GM12878 (cell line): ENCODE data around the gene AGBL1. TPM values are rescaled to one million over a fixed set of nuclear protein-coding genes. Genes with fewer than 3 reads are reported as not detected.

Experiments used
- ATAC-seq: fragments of 200-7000 bp; cut with Tn5 transposase; 3 replicates; pipeline ENCODE4 v1.9.1; 2020; ENCODE audit warnings: mild to moderate bottlenecking, moderate library complexity
- BruUV-seq: library from RNA; stranded (reverse); fragments of 400-500 nt; replicated peaks from 2 replicates; lab custom pipeline; 2021; lab: Mats Ljungman, UMichigan
- CTCF ChIA-PET: fragments of 300-600 bp; sonication (Branson Sonifier 250); formaldehyde crosslinking; extraction: SDS; loops from one replicate; lab custom pipeline; 2021; ENCODE audit warnings: inconsistent platforms; lab: Yijun Ruan, JAX
- POLR2A ChIA-PET: fragments of 350-600 bp; formaldehyde crosslinking; extraction: SDS; loops from one replicate; lab custom pipeline; 2021; ENCODE audit warnings: inconsistent platforms; lab: Charles Lee
- RAD21 ChIA-PET: fragments of 300-600 bp; sonication (Branson Sonifier 250); formaldehyde crosslinking; loops from one replicate; lab custom pipeline; 2023; ENCODE audit warnings: antibody characterized with exemption; ENCODE audit not compliant: unreplicated experiment; lab: Charles Lee
- SMC1A ChIA-PET: fragments of 300-600 bp; sonication (Branson Sonifier 250); formaldehyde crosslinking; loops from one replicate; lab custom pipeline; 2023; ENCODE audit not compliant: unreplicated experiment, uncharacterized antibody; lab: Charles Lee
- DNase-seq: peaks from one replicate; pipeline ENCODE4 v3.0.0-alpha.2; 2011; ENCODE audit warnings: low read depth, low spot score
- FAIRE-seq: peaks from 3 replicates; lab custom pipeline; 2011; peaks lifted over from hg19 to GRCh38; lab: Jason Lieb, UNC
- H2AFZ ChIP-seq: 2 replicates; pipeline ENCODE4 v1.6.0; 2011; ENCODE audit warnings: low read depth, low read length, control low read depth; ENCODE audit not compliant: control insufficient read depth
- H3K27ac ChIP-seq: 2 replicates; pipeline ENCODE4 v1.5.1; 2011; ENCODE audit warnings: control low read depth; ENCODE audit not compliant: control insufficient read depth, insufficient read depth
- H3K27me3 ChIP-seq, 2 experiments: replicated peaks in 1 of 2; 2 replicates each; pipeline versions ENCODE4 v1.6.0 to v1.6.1; 2011; ENCODE audit warnings: low read length in 1 of 2; ENCODE audit not compliant: control insufficient read depth in 2 of 2, insufficient read depth in 2 of 2
- H3K36me3 ChIP-seq, 2 experiments: 2 replicates each; pipeline ENCODE4 v1.5.1; 2011; ENCODE audit warnings: low read length in 1 of 2; ENCODE audit not compliant: control insufficient read depth in 2 of 2, insufficient read depth in 2 of 2
- H3K4me1 ChIP-seq: 2 replicates; pipeline ENCODE4 v1.6.1; 2011; ENCODE audit warnings: mild to moderate bottlenecking, low read length, moderate library complexity, mixed read lengths; ENCODE audit not compliant: control insufficient read depth, insufficient read depth
- H3K4me2 ChIP-seq: 2 replicates; pipeline ENCODE4 v1.6.0; 2011; ENCODE audit warnings: control low read depth; ENCODE audit not compliant: control insufficient read depth, insufficient read depth
- H3K4me3 ChIP-seq: fragments of 200-600 bp; sonication (generic); 2 replicates; pipeline ENCODE4 v1.5.1; 2016
- H3K79me2 ChIP-seq: 2 replicates; pipeline ENCODE4 v1.6.0; 2011; ENCODE audit warnings: low read length; ENCODE audit not compliant: control insufficient read depth, insufficient read depth
- H3K9ac ChIP-seq: 2 replicates; pipeline ENCODE4 v1.8.0; 2011; ENCODE audit warnings: low read length, control low read depth, mixed read lengths; ENCODE audit not compliant: control insufficient read depth, insufficient read depth
- H3K9me3 ChIP-seq: replicated peaks from 3 replicates; pipeline ENCODE4 v1.5.1; 2011; ENCODE audit warnings: mild to moderate bottlenecking, low read length; ENCODE audit not compliant: control insufficient read depth, insufficient read depth
- H4K20me1 ChIP-seq: 2 replicates; pipeline ENCODE4 v1.6.0; 2011; ENCODE audit not compliant: control insufficient read depth, insufficient read depth
- BCL11A ChIP-seq: IDR thresholded peaks from 2 replicates; pipeline ENCODE4 v1.6.1; 2011; ENCODE audit warnings: low read depth, low read length
- CUX1 ChIP-seq: IDR thresholded peaks from 2 replicates; pipeline ENCODE4 v1.6.1; 2012; ENCODE audit warnings: improper control_type of control experiment, low read depth, low read length; ENCODE audit not compliant: insufficient replicate concordance
- DPF2 ChIP-seq: fragments of 450-650 bp; IDR thresholded peaks from 2 replicates; pipeline ENCODE4 v1.6.1; 2017; ENCODE audit warnings: mild to moderate bottlenecking
- E2F8 ChIP-seq: fragments of 450-650 bp; IDR thresholded peaks from 2 replicates; pipeline ENCODE4 v1.6.1; 2018; ENCODE audit warnings: mild to moderate bottlenecking, low read depth, moderate library complexity; ENCODE audit not compliant: partially characterized antibody
- NFXL1 ChIP-seq: fragments of 450-650 bp; IDR thresholded peaks from 2 replicates; pipeline ENCODE4 v1.6.1; 2017; ENCODE audit warnings: antibody characterized with exemption, mild to moderate bottlenecking, borderline replicate concordance
- POLR2AphosphoS5 ChIP-seq: IDR thresholded peaks from 2 replicates; pipeline ENCODE4 v1.6.1; 2011; ENCODE audit warnings: mild to moderate bottlenecking, low read length, inconsistent platforms
- PRDM15 ChIP-seq: fragments of 450-650 bp; formaldehyde crosslinking; IDR thresholded peaks from 2 replicates; pipeline ENCODE4 v1.4.0; 2020; ENCODE audit warnings: mild to moderate bottlenecking, moderate library complexity
- RELA ChIP-seq: fragments of 450-650 bp; IDR thresholded peaks from 2 replicates; pipeline ENCODE4 v1.8.0; 2014; ENCODE audit warnings: borderline replicate concordance; ENCODE audit not compliant: partially characterized antibody
- SIN3A ChIP-seq: IDR thresholded peaks from 2 replicates; pipeline ENCODE4 v1.6.1; 2012; ENCODE audit warnings: low read depth, low read length, improper control_type of control experiment
- SMARCA5 ChIP-seq: fragments of 450-650 bp; IDR thresholded peaks from 2 replicates; pipeline ENCODE4 v1.6.1; 2017; ENCODE audit warnings: mild to moderate bottlenecking
- SMC3 ChIP-seq: IDR thresholded peaks from 2 replicates; pipeline ENCODE4 v1.6.1; 2011; ENCODE audit warnings: low read length, improper control_type of control experiment, borderline replicate concordance
- STAT1 ChIP-seq: fragments of 450-650 bp; conservative IDR thresholded peaks from 2 replicates; pipeline ENCODE4 v1.6.1; 2014; ENCODE audit warnings: antibody characterized with exemption, mild to moderate bottlenecking
- TCF7 ChIP-seq: IDR thresholded peaks from 2 replicates; pipeline ENCODE4 v1.6.1; 2014; ENCODE audit warnings: antibody characterized with exemption, borderline replicate concordance
- ZSCAN29 ChIP-seq: fragments of 450-650 bp; IDR thresholded peaks from 2 replicates; pipeline ENCODE4 v1.6.1; 2017; ENCODE audit warnings: mild to moderate bottlenecking, moderate library complexity
- WGBS: methylation state at CpG from one replicate; pipeline ENCODE4 v1.1.6; 2016; ENCODE audit warnings: low lambda C conversion rate; ENCODE audit not compliant: insufficient replicate concordance, insufficient coverage; ENCODE audit errors: missing lambda C conversion rate; 5-methylcytosine and 5-hydroxymethylcytosine counted together
- in situ Hi-C: fragments of 300-500 bp; cut with MboI; formaldehyde crosslinking; loops from 9 replicates; pipeline ENCODE4 v1.14.3; 2018; ENCODE audit warnings: mixed read lengths
- intact Hi-C: fragments of 100-400 bp; cut with micrococcal nuclease; formaldehyde crosslinking; loops from one replicate; pipeline ENCODE4 v1.14.2; 2022; ENCODE audit not compliant: unreplicated experiment
- polyA plus RNA-seq, 11 experiments: library from polyadenylated mRNA; depleted of rRNA in 4 of 11; unstranded in 6 of 11; stranded (reverse) in 5 of 11; fragments of >200 nt; fragmentation: Nextera tagmentation in 4 of 11; fragmentation: Illumina TruSeq in 1 of 11; extraction: Ambion mirVana in 4 of 11; extraction: Trizol in 1 of 11; gene quantifications; 1 replicate in 1 of 11; 2 replicates in 10 of 11; pipeline versions ENCODE4 v1.2.1 to v1.2.3, GENCODE V29; 2011 to 2016; ENCODE audit warnings: inconsistent platforms in 2 of 11, missing spikeins in 2 of 11, low read depth in 1 of 11
- total RNA-seq, 4 experiments: library from RNA; depleted of rRNA in 3 of 4; stranded (reverse); fragments of >200 nt in 3 of 4; fragmentation: Illumina TruSeq in 1 of 4; extraction: Trizol in 1 of 4; gene quantifications; 2 replicates each; pipeline versions ENCODE4 v1.2.1 to v1.2.3, GENCODE V29; 2013 to 2021

Gene AGBL1
- total and polyA plus RNA-seq, 10 of the 15 experiments (the other 5 are each of a cell fraction or from before 2014, with no cell fraction given): not detected

GRCh38 chr15:86136861-86137260 lies 57.2 kb downstream of the AGBL1 start:
- POLR2A ChIA-PET: no interaction called here
- intact Hi-C loops: no loop called here
- FAIRE-seq (no peak), ATAC-seq (no peak), DNase-seq (no peak)
- in situ Hi-C loops: no loop called here
- Histone ChIP-seq H3K79me2 (no peaks in the 10 kb centered on the region), H3K9me3 (no peaks in the 10 kb centered on the region), H3K4me2 (no peak overlapping the region), H4K20me1 (no peaks in the 10 kb centered on the region; the same call in 1 of the 2 replicates), H3K27me3 (no peaks in the 10 kb centered on the region), H3K27ac (no peak overlapping the region), H2AFZ (no peak overlapping the region), H3K4me3 (no peak overlapping the region), H3K36me3 (no peaks in the 10 kb centered on the region), H3K9ac (no peak overlapping the region), H3K4me1 (no peaks in the 10 kb centered on the region)
- CTCF ChIA-PET: no interaction called here
- SMC1A ChIA-PET: no interaction called here
- BruUV-seq: no TSS peak
- TF ChIP-seq POLR2AphosphoS5 (no peak), SMARCA5 (no peak), PRDM15 (CRISPR knock-in tag) (no peak), SIN3A (no peak), SMC3 (no peak), RELA (no peak), E2F8 (no peak), DPF2 (no peak), NFXL1 (no peak), TCF7 (no peak), STAT1 (no peak), CUX1 (no peak), ZSCAN29 (no peak), BCL11A (no peak)
- WGBS: 47% methylated on average over 2 of the region's 2 CpGs
- RAD21 ChIA-PET: no interaction called here
